Measurements from ENCODE around the gene INPP4B.

INPP4B gene

DNA sequence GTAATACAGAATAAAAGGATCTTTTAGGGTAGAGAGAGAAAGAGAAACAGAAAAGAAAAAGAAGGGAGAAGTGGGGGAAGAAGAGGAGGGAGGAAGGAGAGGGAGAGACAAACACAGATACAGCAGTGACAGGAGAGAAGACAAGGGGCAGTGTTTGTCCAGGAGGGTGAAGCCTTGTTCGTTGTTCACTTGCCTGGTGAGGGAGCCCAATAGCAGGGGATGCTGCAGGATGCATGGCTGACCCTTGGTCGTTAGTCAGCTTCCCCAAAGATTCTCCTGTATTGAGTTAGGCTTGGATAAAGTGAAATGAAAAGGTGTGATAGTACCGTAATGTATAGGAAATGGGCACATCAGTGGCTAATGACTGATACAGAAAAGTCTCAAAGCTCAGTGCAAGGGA, 806.1 kb downstream of the INPP4B start:
- DNase-seq: no peak

DNA sequence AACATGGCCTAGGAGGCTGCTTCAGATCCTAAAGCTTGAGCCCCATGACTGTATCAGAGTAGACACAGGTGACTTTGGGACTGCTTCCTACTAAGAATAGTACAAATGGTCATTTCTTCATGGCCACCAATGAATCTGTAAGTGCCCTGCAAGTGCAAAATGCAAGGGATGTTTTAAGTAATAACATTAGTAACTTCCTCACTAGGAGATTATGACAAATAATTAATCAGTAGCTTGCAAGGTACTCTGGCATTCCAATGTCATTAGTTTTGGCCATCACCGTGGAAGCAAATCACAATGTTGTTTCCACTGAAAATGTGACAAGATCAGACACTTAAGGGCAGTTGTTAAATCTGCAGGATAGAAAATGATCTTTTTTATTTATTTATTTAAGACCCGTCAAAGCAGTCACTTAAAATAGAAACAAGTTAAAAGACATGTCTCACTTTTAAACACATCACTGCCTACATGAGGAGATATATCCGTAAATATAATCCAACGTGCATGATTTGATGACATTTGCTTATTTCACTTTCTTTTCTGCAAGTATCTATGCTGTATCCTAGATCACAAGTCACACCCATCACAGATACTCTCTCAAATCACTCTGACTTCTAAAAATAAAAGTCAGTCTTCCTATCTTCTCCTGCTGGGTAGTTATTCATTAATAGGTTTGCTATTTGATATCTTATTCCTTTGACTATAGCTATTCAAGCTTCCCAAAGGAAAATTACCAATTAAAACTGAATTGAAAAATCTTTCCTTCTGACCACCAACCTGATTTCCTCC, 809.1 kb downstream of the INPP4B start:
- no peak for DNase-seq

DNA sequence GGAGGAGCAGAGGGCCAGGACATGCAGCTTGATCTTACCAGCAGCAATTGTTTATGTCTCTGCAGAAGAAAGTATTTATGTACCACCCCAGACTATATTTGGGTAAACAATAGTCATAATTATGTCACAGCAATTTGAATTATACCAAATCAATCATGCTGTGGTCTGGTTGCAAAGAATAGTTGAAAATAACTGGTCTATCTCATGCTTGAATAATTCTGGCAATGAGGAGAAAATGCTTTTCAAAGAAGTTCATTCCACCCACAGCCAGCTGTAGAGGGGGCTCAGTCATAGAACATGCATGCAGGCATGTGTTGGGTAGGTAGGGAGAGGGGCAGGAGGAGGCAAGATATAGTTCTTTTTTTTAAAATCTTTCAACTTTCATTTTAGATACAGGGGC, 810.5 kb downstream of the INPP4B start:
- DNase-seq: no peak

DNA sequence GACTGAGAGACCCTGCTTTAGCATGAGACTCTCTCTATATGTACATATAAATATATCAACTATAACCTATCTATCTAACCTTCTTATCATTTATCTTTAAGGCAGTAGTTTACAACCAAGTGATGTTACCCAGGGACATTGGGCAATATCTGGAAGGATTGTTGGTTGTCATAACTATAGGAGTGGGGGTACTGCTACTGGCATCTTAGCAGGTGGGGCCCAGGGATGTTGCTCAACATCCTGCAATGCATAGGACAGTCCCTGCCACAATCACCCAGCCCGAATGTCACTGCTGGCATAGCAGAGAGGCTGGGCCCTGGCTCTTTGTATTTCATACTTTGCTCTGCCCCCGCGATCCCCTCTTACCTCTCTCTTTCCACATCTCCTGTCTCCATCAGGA, 812.0 kb downstream of the INPP4B start:
- no peak for DNase-seq

DNA sequence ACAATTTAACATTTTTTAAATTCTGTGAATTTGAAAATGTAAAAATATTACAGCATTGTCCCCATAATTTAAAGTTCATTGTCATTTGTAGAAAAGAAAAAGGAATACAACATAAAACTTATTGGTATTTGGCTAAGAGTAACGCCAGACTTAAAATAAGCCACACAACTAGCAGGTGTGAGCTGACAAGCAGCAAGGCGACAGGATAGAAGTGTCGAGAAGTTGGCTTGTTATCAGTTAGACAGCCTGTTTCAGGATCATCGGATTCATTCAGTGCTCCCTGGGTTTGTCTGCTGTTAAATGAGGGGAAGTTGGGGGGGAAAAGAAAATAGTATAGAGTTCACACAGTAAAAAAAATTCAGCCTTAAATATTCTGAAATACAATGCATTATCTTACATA, 816.1 kb downstream of the INPP4B start:
- no peak for DNase-seq

DNA sequence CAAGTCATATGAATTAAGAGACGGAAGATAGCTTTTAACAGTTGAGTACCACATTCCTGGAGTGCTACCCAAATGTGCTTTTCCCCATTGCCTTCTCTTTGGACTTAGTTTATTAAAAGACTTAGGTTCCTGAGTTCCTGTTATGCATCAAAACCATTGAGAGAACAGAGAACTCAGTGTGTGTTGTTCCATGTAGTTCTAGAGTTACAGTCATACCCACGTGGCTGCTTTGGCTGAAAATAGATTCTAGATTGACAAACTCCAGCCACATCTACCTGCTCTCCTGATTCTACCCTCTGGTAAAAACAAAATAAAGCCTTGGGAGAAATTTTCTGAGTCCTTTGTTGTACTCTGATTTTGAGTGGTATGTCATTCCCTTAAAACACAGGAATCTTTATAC, 824.3 kb downstream of the INPP4B start:
- no peak for DNase-seq

DNA sequence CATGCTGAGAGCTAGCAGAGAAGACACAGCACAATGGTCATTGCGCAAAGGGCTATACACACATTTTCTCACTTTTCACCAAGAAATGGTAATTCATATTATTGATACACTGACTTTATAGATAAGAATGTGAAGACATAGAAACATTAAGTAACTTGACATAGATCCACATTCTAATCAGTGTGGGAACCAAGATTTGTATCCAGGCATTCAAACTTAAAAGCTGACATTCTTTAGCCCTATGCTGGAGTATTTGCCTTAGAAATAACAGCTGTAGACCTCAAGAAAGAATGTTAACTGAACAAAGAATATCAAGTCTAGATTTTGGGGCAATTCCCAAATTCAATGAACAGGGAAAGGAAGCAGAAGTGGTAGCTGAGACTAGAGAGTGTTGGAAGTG, 824.9 kb downstream of the INPP4B start:
- DNase-seq: no peak

DNA sequence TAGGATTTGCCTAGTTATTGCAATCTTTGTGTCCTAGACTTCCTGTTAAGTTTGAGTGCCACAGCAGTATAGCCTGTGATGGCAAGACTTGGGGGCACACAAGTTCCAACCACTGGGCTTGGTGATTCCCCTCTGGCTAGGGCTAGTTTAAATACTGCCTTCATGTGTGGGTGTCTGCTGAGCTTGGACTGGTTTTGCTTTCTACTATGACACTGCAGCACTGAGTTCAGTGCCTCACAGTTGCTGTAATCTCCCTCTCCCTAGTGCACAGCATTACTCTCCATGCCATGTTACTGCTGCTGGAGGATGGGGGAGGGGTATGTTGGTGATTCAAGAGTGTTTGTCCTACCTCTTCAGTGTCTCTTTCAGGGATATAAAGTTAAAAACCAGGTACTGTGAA, 830.1 kb downstream of the INPP4B start:
- no peak for DNase-seq

DNA sequence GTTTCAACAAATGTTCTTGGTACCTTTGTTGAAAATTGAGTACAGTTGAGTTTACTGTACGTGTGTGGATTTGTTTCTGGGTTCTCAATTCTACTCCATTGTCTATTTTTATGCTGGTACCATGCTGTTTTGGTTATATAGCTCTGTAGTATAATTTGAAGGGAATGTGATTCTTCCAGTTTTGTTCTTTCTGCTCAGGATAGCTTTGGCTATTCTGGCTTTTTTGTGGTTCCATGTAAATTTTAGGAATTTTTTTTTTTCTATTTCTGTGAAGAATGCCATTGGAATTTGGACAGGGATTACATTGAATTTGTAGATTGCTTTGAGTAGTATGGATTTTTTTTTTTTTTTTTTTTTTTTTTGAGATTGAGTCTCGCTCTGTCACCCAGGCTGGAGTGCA, 836.4 kb downstream of the INPP4B start:
- DNase-seq: no peak

DNA sequence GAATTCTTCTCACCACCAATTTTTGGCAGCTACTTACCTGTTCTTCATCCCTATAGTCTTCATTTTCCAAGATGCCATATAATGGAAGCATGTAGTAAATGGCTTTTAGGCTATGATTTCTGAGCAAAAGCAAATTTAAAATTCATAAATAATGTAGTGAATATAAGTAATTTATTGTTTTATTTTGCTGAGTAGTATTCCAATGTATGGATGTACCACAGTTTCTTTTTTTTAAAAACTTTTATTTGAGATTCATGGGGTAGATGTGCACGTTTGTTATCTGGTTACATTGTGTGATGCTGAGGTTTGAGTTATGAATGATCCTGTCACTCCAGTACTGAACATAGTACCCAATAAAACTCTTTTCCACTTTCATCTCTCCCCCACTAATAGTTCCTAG, 840.6 kb downstream of the INPP4B start:
- DNase-seq: no peak

DNA sequence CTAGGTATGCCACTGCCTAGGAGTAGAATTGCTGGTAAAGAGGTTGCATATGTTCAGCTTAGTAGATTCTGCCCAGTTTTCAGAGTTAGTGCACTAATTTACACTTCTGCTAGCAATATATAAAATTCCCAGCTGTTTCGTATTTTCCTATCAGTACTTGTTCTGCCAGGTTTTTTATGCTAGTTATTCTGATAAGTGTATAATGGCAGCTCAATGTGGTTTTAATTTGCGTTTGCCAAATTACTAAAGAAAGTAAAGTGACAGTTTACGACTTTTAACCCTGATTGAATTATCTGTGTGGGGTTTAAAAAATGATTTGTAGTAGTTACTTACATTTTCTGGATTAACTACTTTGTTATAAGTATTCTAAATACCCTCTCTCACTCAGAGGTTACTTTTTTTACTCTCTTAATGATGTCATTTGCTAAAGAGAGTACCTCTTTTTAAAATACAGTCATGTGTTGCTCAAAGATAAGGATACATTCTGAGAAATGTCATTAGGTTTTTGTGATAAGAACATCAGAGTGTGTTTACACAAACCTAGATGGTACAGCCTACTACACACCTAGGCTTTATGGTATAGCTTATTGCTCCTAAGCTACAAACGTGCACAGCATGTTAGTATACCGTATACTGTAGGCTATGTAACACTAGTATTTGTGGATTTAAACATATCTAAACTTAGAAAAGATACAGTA, 846.5 kb downstream of the INPP4B start:
- DNase-seq: no peak

DNA sequence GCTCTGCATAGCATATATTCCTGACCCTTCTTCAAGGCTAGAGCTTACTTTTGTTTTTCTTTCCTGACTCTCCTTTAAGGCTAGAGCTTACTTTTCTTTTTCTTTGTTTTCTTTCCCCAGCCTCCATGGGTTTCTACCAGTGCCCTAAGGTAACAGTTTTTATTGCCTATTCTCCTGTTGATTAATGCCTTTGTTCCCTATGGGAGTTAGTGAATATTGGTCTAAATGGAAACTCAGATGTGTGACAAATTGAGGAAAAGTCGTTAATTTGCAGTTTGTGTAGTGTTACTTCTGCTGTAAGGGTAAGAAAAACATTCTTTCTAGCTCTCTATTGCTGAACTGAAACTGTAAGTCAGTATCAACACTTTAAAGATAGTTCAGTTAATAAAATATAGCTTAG, 851.0 kb downstream of the INPP4B start:
- DNase-seq: no peak

DNA sequence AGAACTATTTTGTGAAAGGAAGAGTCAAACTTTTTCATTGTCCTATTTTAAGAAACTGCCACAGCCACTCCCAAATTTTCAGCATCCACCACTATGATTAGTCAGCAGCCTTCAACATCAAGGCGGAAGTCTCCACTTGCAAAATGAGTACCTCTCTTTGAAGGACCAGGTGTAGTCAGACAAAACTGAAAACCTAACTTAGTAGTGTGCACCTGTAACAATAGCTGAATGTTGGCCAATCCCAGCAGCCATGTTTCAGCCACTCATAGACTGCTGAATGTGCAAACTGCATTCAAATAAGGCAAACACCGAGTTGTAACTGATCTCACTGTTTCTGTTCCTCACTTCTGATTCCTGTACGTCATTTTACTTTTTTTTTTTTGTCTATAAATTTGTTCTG, 868.7 kb downstream of the INPP4B start:
- DNase-seq: no peak

Measured in NCI-H446 treated with DMSO at 0.1 percent for 48 hours (cell line).